H1 (cell line): ENCODE data around the gene NIM1K. TPM values are rescaled to one million over a fixed set of nuclear protein-coding genes. Genes with fewer than 3 reads are reported as not detected.
"Not testable (repeated sequence)": the region's sequence is repeated elsewhere in the genome, so short reads cannot be mapped to it uniquely, and the experiment has no call there.

Experiments used
- CTCF ChIA-PET: fragments of 300-600 bp; sonication (Branson Sonifier 250); formaldehyde crosslinking; loops from one replicate; lab custom pipeline; 2021; ENCODE audit not compliant: partially characterized antibody; lab: Charles Lee
- POLR2A ChIA-PET: fragments of 300-600 bp; sonication (Branson Sonifier 250); formaldehyde crosslinking; loops from one replicate; lab custom pipeline; 2021; ENCODE audit warnings: inconsistent platforms; ENCODE audit not compliant: partially characterized antibody; lab: Charles Lee
- DNase-seq, 2 experiments: peaks; one replicate each; pipeline versions ENCODE4 v3.0.0 to v3.0.0-alpha.2; 2010 to 2022; ENCODE audit warnings: low spot score in 2 of 2, low read depth in 1 of 2, mixed read lengths in 1 of 2
- FAIRE-seq: peaks from 2 replicates; lab custom pipeline; 2011; peaks lifted over from hg19 to GRCh38; lab: Jason Lieb, UNC
- H2AFZ ChIP-seq: 2 replicates; pipeline ENCODE4 v1.8.1; 2012; ENCODE audit warnings: low read length, inconsistent platforms
- H2AK5ac ChIP-seq: 2 replicates; pipeline ENCODE4 v1.6.1; 2013; ENCODE audit warnings: low read depth, low read length
- H2BK120ac ChIP-seq: replicated peaks from 2 replicates; pipeline ENCODE3; 2013; ENCODE audit warnings: low read depth, low read length, inconsistent platforms
- H2BK12ac ChIP-seq: 2 replicates; pipeline ENCODE4 v1.6.1; 2013; ENCODE audit warnings: low read depth, low read length
- H2BK15ac ChIP-seq: 2 replicates; pipeline ENCODE4 v1.6.1; 2013; ENCODE audit warnings: low read length
- H2BK20ac ChIP-seq: 2 replicates; pipeline ENCODE4 v1.6.1; 2013; ENCODE audit warnings: low read length
- H2BK5ac ChIP-seq: 2 replicates; pipeline ENCODE4 v1.6.1; 2013; ENCODE audit warnings: low read depth, low read length
- H3K14ac ChIP-seq: 2 replicates; pipeline ENCODE4 v1.6.1; 2013; ENCODE audit warnings: inconsistent platforms; ENCODE audit not compliant: insufficient read length
- H3K18ac ChIP-seq: 2 replicates; pipeline ENCODE4 v1.6.1; 2013; ENCODE audit warnings: low read length; ENCODE audit errors: extremely low read depth
- H3K23ac ChIP-seq: 2 replicates; pipeline ENCODE4 v1.6.1; 2013; ENCODE audit warnings: inconsistent platforms; ENCODE audit not compliant: insufficient read length
- H3K23me2 ChIP-seq: 2 replicates; pipeline ENCODE4 v1.6.1; 2013; ENCODE audit warnings: low read depth, low read length
- H3K27ac ChIP-seq: 2 replicates; pipeline ENCODE4 v1.6.1; 2011; ENCODE audit warnings: low read depth, low read length, inconsistent platforms
- H3K27me3 ChIP-seq, 4 experiments: replicated peaks in 1 of 4; 1 replicate in 1 of 4; 2 replicates in 3 of 4; pipeline versions ENCODE4 v1.6.1 to v1.8.1; 2011 to 2013; ENCODE audit warnings: low read length in 3 of 4, mild to moderate bottlenecking in 3 of 4, inconsistent platforms in 2 of 4, mixed read lengths in 2 of 4, moderate library complexity in 1 of 4; ENCODE audit not compliant: control insufficient read depth in 3 of 4, insufficient read depth in 3 of 4; ENCODE audit errors: extremely low read depth in 1 of 4
- H3K36me3 ChIP-seq, 4 experiments: 2 replicates each; pipeline versions ENCODE4 v1.6.1 to v1.8.1; 2011 to 2013; ENCODE audit warnings: mild to moderate bottlenecking in 4 of 4, low read length in 3 of 4, moderate library complexity in 2 of 4, control low read depth in 1 of 4, inconsistent platforms in 1 of 4; ENCODE audit not compliant: insufficient read depth in 4 of 4, control insufficient read depth in 2 of 4
- H3K4ac ChIP-seq: replicated peaks from 2 replicates; pipeline ENCODE3; 2013; ENCODE audit warnings: low read length, low read depth, mixed read lengths, inconsistent platforms; ENCODE audit not compliant: insufficient read length
- H3K4me1 ChIP-seq, 4 experiments: replicated peaks in 1 of 4; 1 replicate in 1 of 4; 2 replicates in 3 of 4; pipeline versions ENCODE4 v1.6.1 to v1.8.1; 2011 to 2013; ENCODE audit warnings: low read length in 3 of 4, inconsistent platforms in 2 of 4, mixed read lengths in 1 of 4; ENCODE audit not compliant: insufficient read depth in 4 of 4, control insufficient read depth in 3 of 4
- H3K4me2 ChIP-seq, 2 experiments: 2 replicates each; pipeline versions ENCODE4 v1.6.1 to v1.8.1; 2011 to 2013; ENCODE audit warnings: low read depth in 2 of 2, low read length in 2 of 2, control low read depth in 1 of 2, inconsistent platforms in 1 of 2, mild to moderate bottlenecking in 1 of 2; ENCODE audit not compliant: insufficient read depth in 1 of 2
- H3K4me3 ChIP-seq, 4 experiments: fragments of 200-600, 300-600 bp in 1 of 4; sonication (generic), shearing (Covaris generic), sonication (Bioruptor Twin) in 1 of 4; 2 replicates each; pipeline versions ENCODE4 v1.5.1 to v1.8.1; 2011 to 2016; ENCODE audit warnings: low read length in 4 of 4, low read depth in 3 of 4, control low read depth in 2 of 4, inconsistent platforms in 2 of 4, mild to moderate bottlenecking in 2 of 4, mixed read lengths in 1 of 4, moderate library complexity in 1 of 4; ENCODE audit not compliant: insufficient read depth in 2 of 4; ENCODE audit errors: extremely low read depth in 1 of 4
- H3K56ac ChIP-seq: replicated peaks from 2 replicates; pipeline ENCODE3; 2013; ENCODE audit warnings: low read depth, mild to moderate bottlenecking, mixed read lengths, low read length, inconsistent platforms; ENCODE audit not compliant: insufficient read length
- H3K79me1 ChIP-seq: 2 replicates; pipeline ENCODE4 v1.6.1; 2013; ENCODE audit warnings: low read depth, low read length, control low read depth
- H3K79me2 ChIP-seq, 2 experiments: 2 replicates each; pipeline versions ENCODE4 v1.6.1 to v1.8.1; 2012 to 2013; ENCODE audit warnings: low read length in 2 of 2, mild to moderate bottlenecking in 2 of 2, inconsistent platforms in 1 of 2; ENCODE audit not compliant: insufficient read depth in 2 of 2, control insufficient read depth in 1 of 2
- H3K9ac ChIP-seq, 4 experiments: replicated peaks in 1 of 4; 1 replicate in 1 of 4; 2 replicates in 3 of 4; pipeline versions ENCODE4 v1.6.1 to v1.8.1; 2011 to 2013; ENCODE audit warnings: low read depth in 3 of 4, low read length in 3 of 4, control low read depth in 2 of 4, mild to moderate bottlenecking in 2 of 4, moderate library complexity in 2 of 4, inconsistent platforms in 1 of 4; ENCODE audit errors: extremely low read depth in 1 of 4
- H3K9me3 ChIP-seq, 2 experiments: 2 replicates each; pipeline versions ENCODE4 v1.6.1 to v1.8.1; 2012 to 2013; ENCODE audit warnings: mild to moderate bottlenecking in 2 of 2, moderate library complexity in 2 of 2, control low read depth in 1 of 2, inconsistent platforms in 1 of 2, low read depth in 1 of 2, low read length in 1 of 2, mixed read lengths in 1 of 2; ENCODE audit not compliant: insufficient read depth in 2 of 2
- H4K20me1 ChIP-seq, 2 experiments: replicated peaks in 1 of 2; 2 replicates each; pipeline versions ENCODE3 to v1.8.1; 2011 to 2013; ENCODE audit warnings: inconsistent platforms in 2 of 2, low read length in 2 of 2, mild to moderate bottlenecking in 1 of 2; ENCODE audit not compliant: insufficient read depth in 2 of 2, control insufficient read depth in 1 of 2
- H4K5ac ChIP-seq: 2 replicates; pipeline ENCODE4 v1.6.1; 2013; ENCODE audit warnings: low read length, low read depth, mixed read lengths, inconsistent platforms; ENCODE audit not compliant: insufficient read length
- H4K8ac ChIP-seq: 2 replicates; pipeline ENCODE4 v1.8.0; 2013; ENCODE audit warnings: mild to moderate bottlenecking, moderate library complexity, low read length, inconsistent platforms; ENCODE audit not compliant: insufficient read depth; ENCODE audit errors: extremely low read depth
- H4K91ac ChIP-seq: replicated peaks from 2 replicates; pipeline ENCODE3; 2013; ENCODE audit warnings: low read length, mixed read lengths, inconsistent platforms; ENCODE audit not compliant: insufficient read length
- WGBS, 2 experiments: shearing (Covaris generic) in 1 of 2; methylation state at CpG; one replicate each; pipeline versions ENCODE4 v1.1.6 to v1.1.7; 2013 to 2015; ENCODE audit warnings: low lambda C conversion rate in 2 of 2, mixed read lengths in 2 of 2, inconsistent platforms in 1 of 2, low coverage in 1 of 2, missing lambda C conversion rate in 1 of 2; ENCODE audit not compliant: insufficient replicate concordance in 2 of 2, insufficient coverage in 1 of 2, insufficient read length in 1 of 2; ENCODE audit errors: extremely low coverage in 1 of 2, missing lambda C conversion rate in 1 of 2; 5-methylcytosine and 5-hydroxymethylcytosine counted together
- polyA plus RNA-seq, 7 experiments: library from polyadenylated mRNA; depleted of rRNA in 3 of 7; stranded (reverse) in 5 of 7; unstranded in 2 of 7; fragments of >200 nt in 5 of 7; fragments of 200-250 nt in 2 of 7; gene quantifications; 1 replicate in 5 of 7; 2 replicates in 1 of 7; 4 replicates in 1 of 7; pipeline versions ENCODE4 v1.2.1 to v1.2.3, GENCODE V29; 2011 to 2013; ENCODE audit warnings: missing spikeins in 2 of 7, mixed read lengths in 2 of 7
- total RNA-seq: library from RNA; stranded (reverse); fragmentation: NEBNext Ultra II Directional; extraction: Animal tissue kit (Norgen Biotek cat#: 25700); gene quantifications from 2 replicates; pipeline ENCODE4 v1.2.1, GENCODE V29; 2021

NIM1K gene
- total and polyA plus RNA-seq, 2 of the 8 experiments (the other 6 are each of a cell fraction or from before 2014, with no cell fraction given) = not detected

DNA sequence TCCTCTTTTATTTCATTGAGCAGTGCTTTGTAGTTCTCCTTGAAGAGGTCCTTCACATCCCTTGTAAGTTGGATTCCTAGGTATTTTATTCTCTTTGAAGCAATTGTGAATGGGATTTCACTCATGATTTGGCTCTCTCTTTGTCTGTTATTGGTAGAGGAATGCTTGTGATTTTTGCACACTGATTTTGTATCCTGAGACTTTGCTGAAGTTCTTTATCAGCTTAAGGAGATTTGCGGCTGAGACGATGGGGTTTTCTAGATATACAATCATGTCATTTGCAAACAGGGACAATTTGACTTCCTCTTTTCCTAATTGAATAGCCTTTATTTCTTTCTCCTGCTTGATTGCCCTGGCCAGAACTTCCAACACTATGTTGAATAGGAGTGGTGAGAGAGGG, 70.2 kb downstream of the NIM1K start:
- H3K4me1 ChIP-seq, FAIRE-seq: not testable (repeated sequence)

More for the DNA sequence above, 70.2 kb downstream of the NIM1K start:
- H3K56ac ChIP-seq, H3K23me2 ChIP-seq, H2BK20ac ChIP-seq, H3K27ac ChIP-seq, H3K4me2 ChIP-seq, H2AFZ ChIP-seq, H3K9ac ChIP-seq, H3K4ac ChIP-seq, H3K23ac ChIP-seq, H3K14ac ChIP-seq, H3K79me1 ChIP-seq, H2BK120ac ChIP-seq, CTCF ChIA-PET, H2BK5ac ChIP-seq, DNase-seq, H3K18ac ChIP-seq, H3K27me3 ChIP-seq, H4K5ac ChIP-seq, H2BK15ac ChIP-seq, H4K91ac ChIP-seq, POLR2A ChIA-PET, H3K9me3 ChIP-seq, H4K8ac ChIP-seq, H3K4me3 ChIP-seq, H3K79me2 ChIP-seq, H4K20me1 ChIP-seq, H2AK5ac ChIP-seq, H3K36me3 ChIP-seq, H2BK12ac ChIP-seq: not testable (repeated sequence)
- WGBS, 2 experiments = 86% methylated on average over 2 of the region's 2 CpGs; no CpG with 5 or more reads in 1 of the 2 experiments
